GM12875 (cell line): Measurements from ENCODE around the gene NAA38.
"Not testable (repeated sequence)": the region's sequence is repeated elsewhere in the genome, so short reads cannot be mapped to it uniquely, and the experiment has no call there.

Source experiments
- H3K4me3 ChIP-seq: one replicate; pipeline ENCODE4 v1.5.1; 2011; ENCODE audit warnings: low read depth, low read length, control low read depth
- TF ChIP-seq, protein P1 (sequence below): IDR thresholded peaks from 2 replicates; pipeline ENCODE4 v1.5.1; 2011; ENCODE audit warnings: low read depth, mild to moderate bottlenecking, control low read depth, inconsistent platforms, low read length, moderate library complexity, borderline replicate concordance; ENCODE audit not compliant: insufficient read depth

Gene NAA38

DNA sequence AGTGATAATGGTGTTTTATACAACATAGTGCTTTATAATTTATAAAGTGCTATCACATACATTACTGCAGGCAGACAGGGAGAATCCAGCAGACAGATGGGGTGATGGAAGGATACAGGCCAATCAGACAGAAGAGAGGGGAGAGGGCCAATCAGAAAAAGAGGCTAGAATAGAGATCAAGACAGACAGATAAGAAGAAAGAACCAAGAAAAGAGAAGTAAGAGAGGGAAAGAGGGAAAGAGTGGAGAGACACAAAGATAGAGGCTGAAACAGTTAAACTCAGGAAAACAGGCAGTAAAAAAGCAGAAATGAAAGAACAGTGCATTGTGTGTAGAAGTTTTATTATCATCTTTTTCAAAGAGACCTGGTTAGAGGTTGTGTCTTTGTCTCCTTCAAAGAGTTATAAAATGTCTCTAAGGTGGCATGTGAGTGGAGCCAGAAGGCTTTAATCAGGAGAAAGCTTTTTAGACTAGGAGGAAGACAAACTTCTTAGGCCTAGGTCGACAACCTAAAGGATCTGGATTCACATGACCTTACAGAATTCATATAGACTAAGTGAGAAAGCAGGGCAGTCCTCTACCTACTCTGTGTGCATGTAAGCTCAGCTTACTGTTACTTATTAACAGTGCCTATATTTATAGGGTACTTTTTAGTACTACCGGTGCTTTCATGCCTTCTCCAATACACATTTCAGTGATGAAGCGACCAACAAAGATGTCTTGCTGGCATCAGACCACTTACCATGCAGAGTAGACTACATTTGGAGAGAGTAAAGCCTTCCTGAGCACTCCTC, 22.9 kb upstream of the NAA38 start:
- TF ChIP-seq, protein P1, sequence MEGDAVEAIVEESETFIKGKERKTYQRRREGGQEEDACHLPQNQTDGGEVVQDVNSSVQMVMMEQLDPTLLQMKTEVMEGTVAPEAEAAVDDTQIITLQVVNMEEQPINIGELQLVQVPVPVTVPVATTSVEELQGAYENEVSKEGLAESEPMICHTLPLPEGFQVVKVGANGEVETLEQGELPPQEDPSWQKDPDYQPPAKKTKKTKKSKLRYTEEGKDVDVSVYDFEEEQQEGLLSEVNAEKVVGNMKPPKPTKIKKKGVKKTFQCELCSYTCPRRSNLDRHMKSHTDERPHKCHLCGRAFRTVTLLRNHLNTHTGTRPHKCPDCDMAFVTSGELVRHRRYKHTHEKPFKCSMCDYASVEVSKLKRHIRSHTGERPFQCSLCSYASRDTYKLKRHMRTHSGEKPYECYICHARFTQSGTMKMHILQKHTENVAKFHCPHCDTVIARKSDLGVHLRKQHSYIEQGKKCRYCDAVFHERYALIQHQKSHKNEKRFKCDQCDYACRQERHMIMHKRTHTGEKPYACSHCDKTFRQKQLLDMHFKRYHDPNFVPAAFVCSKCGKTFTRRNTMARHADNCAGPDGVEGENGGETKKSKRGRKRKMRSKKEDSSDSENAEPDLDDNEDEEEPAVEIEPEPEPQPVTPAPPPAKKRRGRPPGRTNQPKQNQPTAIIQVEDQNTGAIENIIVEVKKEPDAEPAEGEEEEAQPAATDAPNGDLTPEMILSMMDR, result no peak
- no peak overlapping the region for H3K4me3 ChIP-seq

DNA sequence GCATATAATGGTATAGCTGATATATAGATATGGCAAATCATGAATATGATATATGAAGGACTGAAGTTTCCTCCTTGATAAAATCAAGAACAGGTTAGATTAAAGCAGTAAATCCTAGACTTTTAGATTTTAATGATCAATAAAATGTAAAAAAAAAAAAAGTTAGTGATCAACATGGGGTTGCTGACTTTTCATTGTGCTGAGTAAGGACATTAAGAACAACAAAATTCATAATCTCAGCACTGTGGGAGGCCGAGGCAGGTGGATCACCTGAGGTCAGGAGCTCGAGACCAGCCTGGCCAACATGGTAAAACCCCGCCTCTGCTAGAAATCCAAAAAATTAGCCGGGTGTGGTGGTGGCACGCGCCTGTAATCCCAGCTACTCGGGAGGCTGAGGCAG, 20.9 kb upstream of the NAA38 start:
- TF ChIP-seq, protein P1, result no peak
- H3K4me3 ChIP-seq, result no peak overlapping the region

DNA sequence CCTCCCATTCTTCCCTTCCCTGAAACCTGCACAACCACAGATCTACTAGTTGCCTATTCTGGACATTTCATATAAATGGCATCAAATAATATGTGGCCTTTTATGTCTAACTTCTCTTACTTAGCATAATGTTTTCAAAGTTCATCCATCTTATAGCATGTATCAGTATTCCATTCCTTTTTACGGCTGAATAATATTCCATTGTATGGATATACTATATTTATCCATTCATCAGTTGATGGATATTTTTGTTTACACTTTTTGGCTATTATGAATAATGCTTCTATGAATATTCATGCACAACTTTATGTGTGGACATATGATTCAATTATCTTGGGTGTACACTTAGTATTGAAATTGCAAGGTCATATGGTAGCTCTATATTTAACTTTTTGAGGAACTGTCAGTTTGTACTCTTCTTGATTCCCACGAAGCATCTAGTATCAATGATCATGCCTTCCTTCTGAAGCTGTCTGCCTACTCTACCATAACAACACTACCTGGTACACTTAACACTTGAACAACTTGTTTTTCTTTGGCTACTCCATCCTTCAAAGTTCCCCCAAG, 18.5 kb upstream of the NAA38 start:
- no peak overlapping the region for H3K4me3 ChIP-seq
- TF ChIP-seq, protein P1, result no peak

DNA sequence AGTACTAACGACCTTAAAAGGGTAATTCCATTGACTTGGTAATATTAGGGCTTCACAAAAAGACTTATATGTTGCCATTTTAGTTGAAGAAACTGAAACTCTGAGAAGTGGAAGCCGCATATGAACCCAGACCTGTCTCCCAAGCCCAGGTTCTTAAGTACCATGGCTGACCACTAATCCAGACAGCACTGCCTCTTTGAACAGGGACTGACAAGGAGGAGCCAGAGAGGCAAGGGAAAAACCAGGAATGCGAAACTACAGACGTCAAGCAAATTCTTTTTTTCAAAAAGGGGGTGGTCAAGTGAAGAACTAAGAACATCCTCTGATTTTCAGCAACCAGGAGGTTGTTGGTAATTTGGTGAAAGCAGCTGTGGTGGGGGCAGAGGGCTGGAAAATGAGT, 15.7 kb upstream of the NAA38 start:
- TF ChIP-seq, protein P1, result no peak
- H3K4me3 ChIP-seq, result no peak overlapping the region

DNA sequence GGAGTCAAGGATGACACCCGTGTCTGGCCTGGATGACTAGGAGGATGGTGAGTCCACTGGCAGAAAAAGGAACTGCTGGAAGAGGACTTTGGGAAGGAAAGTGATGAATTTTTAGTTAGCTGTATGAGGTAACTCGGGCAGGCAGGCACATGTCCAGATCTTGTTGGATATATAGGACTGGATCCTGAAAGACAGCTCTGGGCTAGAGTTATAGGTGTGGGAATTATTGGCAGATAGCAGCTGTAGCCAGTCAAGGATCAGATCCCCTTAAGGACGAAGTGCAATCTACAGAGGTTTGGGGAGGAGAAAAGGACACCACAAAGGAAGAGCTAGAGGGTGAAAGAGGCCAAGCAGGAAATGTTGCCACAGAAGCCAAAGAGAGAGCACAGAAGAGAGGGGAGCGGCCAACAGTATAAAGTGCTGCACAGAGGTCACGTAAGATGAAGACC, 10.5 kb upstream of the NAA38 start:
- TF ChIP-seq, protein P1, result no peak
- H3K4me3 ChIP-seq, result no peak overlapping the region

DNA sequence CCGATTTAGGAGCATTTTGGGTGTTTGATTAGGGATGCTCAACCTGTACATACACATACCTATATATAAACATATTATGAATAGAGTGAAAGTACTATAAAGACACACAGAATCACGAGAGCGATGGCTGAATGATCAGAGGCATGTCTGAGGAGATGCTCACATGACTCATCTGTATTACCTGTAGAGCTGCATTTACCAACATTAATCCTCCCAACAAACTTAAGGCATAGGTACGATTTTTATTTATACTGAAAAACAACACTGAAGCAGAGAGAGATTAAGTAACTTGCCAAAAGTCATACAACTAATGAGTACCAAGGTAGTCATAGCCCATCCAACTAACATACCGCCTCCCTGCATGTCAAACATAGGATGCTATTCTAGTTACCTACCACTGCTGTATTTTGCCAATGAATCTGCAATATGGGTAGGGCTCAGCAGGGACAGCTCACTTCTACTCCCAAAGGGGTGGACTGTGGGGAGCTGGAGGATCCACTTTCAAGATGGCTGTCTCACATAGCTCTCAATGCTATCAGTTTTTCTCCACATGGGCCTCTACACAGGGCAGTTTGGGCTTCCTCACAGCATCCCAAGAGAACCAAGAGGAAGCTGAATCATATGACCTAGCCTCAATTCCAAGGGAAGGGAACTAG, 7.8 kb upstream of the NAA38 start:
- TF ChIP-seq, protein P1, result no peak

DNA sequence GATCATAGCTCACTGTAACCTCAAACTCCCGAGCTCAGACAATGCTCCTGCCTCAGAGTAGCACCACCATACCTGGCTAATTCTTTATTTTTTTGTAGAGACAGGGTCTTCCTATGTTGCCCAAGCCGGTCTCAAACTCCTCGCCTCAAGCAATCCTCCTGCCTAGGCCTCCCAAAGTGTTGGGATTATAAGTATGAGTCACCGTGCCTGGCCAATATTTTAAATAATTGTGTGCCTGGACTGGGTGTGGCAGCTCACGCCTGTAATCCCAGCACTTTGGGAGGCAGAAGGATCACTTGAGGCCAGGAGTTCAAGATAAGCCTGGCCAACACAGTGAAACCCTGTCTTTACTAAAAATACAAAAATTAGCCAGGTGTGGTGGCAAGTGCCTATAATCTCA, 7.0 kb upstream of the NAA38 start:
- H3K4me3 ChIP-seq, result not testable (repeated sequence)

More for the DNA sequence above, 7.8 kb upstream of the NAA38 start:
- no peak overlapping the region for H3K4me3 ChIP-seq
